CD4-positive, alpha-beta T cell treated with Interleukin-17A for 1 hour (primary cell): Measurements from ENCODE around the gene THBS1.
A peak's percentile ranks its signal among the peaks of the same experiment; 100 is the strongest.

Experiments used
- DNase-seq: peaks from one replicate; pipeline ENCODE4 v3.0.0-alpha.2; 2020

THBS1 gene

DNA sequence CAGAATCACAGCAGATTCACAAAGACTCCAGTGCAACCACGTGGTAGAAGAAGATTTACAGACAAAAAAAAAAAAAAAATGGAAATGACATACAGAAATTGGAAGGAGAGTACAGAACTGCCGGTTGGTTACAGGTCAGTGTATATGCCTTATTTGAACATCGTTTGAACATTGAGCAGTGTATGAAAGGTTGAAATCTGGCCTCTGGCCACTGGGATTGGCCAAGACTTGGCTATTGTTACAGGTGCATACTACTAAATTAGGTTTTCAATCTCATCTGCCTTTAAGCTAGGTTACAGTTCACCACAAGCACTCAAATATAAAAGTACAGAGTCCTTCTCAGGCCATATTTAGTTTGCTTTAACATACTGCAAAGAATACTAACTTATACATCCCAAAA lies 59.8 kb downstream of the THBS1 start:
- DNase-seq = no peak

DNA sequence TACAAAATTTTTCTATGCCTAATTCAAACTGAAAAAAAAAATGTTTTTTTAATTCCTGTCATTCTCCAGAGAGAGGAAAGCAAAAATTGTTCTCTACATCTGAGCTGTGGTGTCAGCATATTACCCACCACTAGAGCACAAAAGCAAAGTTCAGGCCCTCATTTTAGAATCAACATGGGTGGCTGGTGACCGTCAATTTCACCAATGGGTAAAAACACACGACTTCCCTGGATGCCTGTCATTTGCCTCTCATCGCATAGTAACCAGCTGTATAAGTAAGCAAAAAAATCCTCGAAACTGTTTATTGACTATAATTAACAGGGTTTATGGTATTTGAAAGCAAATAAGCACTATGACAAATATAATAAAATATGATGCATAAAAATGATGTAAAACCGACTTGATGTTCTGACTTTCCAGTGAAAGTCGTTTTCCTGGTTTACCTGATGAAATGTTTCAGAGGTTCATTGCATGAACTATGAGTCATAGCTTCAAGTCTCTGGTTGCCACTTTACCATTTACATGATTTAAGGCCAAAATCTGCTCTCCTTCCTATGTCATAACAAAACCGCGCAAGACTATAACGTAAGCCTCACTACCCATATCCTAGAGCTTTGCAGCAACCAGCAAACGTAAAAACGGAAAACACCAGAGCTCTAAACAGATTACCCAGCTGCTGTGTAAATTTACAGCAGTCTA lies 60.5 kb downstream of the THBS1 start:
- peak; percentile 61 for DNase-seq

DNA sequence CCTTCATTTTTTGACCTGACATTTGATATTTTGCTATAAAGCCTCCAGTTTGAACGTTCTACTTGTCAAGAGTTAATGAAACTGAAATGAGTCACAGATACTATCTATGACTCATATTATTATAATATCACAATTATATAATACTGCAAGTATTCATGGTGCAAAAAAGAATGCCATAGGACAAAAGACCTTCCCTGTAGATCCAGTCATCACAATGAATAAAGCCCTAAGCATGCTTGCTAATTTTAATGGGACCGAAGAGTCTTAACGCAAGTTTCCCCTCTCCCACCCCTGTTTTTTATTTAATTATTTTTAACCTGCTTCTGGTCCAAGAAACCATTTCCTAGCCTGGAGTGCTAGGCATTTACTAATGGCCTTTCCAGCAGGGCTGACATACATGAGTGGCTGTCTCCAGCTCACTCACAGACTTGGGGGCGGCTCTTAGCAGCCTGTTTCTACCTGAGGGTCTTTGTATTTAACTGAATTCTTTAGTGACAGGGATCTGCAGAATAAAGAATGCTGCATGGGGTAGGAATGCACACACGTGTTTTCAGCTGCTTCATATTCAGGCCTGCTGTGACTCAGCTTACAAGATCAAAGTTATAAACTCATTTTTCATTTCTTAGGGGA lies 61.2 kb downstream of the THBS1 start:
- DNase-seq = no peak

DNA sequence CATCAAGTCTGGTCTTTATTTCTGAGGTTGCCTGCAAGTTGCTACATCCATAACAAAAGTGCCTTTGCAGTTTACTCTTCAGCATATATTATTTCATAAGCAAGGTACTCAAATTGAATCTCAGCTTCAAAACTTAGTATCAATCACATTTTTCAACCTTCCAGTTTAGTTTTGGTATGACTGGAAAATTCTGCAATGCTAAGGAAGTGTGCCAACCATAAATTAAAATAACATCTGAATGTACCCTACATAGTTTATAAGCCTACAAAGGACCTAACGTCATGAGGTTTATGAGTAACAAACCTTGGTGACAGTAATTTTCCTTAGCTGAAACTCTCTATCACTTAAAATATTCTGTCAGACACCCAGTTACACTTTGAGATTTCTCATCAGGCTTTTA lies 62.8 kb downstream of the THBS1 start:
- no peak for DNase-seq

DNA sequence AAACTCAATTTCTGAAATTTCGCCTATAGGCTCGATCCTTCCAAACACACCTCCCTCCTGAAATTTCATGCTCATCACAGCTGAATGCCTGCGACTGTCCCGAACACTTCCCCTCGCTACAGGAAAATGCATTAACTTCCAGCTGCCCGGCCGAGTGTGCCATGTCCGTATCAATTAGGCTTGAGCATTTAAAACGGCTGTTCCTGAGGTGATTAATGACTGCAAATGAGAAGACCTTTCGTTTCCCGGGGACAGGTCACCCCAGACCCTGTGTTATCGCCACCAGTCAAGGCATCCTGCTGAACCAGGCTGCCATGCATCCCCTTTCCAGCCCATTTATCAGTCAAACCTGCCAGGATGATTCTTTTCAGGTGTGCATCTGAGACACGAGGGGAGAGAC lies 63.3 kb downstream of the THBS1 start:
- no peak for DNase-seq

DNA sequence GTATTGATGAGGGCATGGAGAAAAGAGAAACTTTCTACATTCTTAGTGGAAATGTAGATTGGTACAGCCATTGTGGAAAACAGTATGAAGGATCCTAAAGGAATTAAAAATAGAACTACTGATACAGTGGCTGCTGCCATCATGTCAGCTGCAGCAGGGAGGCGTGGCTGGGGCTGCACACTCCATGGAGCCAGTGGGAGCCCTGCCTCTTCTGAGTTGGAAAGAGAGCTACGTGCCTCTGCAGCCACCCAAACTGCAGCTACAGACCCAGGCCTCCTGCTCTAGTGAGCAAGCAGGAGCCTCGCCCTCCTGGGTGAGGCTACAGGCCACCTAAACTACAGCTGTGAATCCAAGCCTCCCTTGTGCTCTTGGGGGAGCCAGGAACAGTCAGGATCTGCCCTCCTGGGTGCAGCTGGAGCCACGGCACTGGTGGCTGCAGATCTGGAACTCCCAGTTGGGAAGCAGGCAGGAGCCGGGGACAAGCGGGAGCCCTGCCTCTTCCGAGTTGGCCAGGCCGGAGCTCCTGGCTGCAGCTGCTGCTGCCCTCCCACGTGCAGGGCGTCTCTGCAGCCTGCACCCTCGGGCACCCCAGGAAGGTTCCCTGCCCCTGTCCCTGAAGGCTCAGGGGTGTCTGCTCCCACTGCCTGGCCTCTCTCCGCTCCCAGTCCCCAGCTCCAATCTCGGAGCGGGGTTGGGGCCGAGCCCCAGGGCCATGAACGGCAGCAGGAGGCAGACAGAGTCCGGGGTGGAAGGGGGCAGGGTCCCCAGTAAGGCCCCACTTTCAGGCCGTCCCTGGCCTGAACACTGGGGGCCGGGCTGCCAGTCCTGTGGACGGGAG lies 64.5 kb downstream of the THBS1 start:
- no peak for DNase-seq

DNA sequence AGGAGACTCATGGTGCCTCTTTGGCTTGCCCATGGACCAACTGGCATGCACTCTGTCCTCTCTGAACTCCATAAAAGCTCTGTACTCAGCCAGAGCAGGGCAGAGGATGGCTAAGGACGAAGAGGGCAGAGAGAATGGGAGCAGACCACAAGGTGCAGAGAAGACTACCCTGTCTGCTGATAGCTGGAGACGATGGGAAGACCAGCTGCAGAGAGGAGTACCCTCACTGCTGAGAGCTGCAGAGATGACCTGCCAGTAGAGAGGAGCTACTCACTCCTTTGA lies 65.0 kb downstream of the THBS1 start:
- DNase-seq = no peak

DNA sequence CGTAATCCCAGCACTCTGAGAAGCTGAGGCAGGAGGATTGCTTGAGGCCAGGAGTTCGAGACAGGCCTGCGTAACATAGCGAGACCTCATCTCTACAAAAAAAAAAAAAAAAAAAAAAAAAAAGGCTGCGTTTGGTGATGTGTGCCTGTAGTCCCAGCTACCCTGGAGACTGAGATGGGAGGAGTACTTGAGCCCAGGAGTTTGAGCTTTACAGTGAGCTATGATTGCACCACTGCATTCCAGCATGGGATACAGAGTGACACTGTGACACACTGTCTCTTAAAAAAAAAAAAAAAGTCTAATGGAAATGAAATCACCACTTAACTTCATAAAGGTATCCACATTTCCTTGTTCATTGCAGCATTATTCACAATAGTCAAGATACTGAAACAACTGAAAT lies 65.5 kb downstream of the THBS1 start:
- DNase-seq = no peak
